ENCODE measurements around the gene MPC2.
"Not testable (repeated sequence)": the region's sequence is repeated elsewhere in the genome, so short reads cannot be mapped to it uniquely, and the experiment has no call there.

Gene MPC2

DNA sequence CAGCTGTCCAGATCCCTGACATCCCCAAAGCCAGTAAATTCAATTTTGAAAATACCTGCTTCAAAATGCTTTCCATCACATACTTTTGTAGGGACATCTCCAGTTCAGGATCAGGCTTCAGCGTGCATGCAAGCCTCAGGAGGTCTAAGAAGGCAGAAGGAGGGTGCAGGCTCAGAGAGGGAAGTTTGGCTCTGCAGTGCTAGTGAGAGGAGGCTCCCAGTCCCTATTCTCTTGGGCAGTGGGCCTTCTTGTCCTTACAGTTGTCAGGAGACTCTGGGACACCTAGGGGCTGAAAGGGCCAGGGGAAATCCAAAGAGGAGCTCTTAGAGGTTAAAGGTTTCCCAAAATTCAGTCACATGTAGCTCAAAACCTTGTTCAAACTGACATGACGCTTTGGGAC lies 43.1 kb downstream of the MPC2 start:
- TF ChIP-seq, protein P1, sequence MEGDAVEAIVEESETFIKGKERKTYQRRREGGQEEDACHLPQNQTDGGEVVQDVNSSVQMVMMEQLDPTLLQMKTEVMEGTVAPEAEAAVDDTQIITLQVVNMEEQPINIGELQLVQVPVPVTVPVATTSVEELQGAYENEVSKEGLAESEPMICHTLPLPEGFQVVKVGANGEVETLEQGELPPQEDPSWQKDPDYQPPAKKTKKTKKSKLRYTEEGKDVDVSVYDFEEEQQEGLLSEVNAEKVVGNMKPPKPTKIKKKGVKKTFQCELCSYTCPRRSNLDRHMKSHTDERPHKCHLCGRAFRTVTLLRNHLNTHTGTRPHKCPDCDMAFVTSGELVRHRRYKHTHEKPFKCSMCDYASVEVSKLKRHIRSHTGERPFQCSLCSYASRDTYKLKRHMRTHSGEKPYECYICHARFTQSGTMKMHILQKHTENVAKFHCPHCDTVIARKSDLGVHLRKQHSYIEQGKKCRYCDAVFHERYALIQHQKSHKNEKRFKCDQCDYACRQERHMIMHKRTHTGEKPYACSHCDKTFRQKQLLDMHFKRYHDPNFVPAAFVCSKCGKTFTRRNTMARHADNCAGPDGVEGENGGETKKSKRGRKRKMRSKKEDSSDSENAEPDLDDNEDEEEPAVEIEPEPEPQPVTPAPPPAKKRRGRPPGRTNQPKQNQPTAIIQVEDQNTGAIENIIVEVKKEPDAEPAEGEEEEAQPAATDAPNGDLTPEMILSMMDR (conservative IDR thresholded peaks at IDR 0.05; ENCODE audit: low read depth, low read length), result no peak

DNA sequence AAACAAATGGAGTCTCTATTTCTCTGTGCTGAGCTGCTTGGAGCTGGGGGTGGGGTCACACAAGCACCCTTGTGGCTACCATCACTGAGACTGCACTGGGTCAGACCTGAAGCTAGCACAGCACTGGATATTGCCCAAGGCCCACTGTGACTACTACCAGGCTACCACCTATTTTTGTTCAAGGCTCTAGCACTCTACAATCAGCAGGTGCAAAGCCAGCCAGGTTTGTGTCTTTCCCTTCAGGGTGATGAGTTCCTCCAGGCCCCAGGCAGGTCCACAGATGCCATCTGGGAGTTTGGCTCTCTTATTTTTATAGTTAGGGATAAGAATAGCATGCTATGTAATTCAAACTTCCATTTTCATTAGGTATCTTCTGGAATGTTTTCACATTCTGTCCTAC lies 46.5 kb downstream of the MPC2 start:
- DNase-seq (ENCODE audit: low read depth), result no peak
- TF ChIP-seq, protein P1 (conservative IDR thresholded peaks at IDR 0.05; ENCODE audit: low read depth, low read length), result no peak
- no peak overlapping the region for H3K4me3 ChIP-seq (ENCODE audit: low read depth, low read length)

More for the DNA sequence above, 43.1 kb downstream of the MPC2 start:
- no peak for DNase-seq (ENCODE audit: low read depth)
- H3K4me3 ChIP-seq (ENCODE audit: low read depth, low read length), result no peak overlapping the region

DNA sequence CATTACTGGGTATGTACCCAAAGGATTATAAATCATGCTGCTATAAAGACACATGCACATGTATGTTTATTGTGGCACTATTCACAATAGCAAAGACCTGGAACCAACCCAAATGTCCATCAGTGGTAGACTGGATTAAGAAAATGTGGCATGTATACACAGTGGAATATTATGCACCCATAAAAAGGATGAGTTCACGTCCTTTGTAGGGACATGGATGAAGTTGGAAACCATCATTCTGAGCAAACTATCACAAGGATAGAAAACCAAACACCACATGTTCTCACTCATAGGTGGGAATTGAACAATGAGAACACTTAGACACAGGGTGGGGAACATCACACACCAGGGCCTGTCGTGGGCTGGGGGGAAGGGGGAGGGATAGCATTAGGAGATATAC lies 49.7 kb downstream of the MPC2 start:
- DNase-seq (ENCODE audit: low read depth); H3K4me3 ChIP-seq (ENCODE audit: low read depth, low read length): not testable (repeated sequence)

DNA sequence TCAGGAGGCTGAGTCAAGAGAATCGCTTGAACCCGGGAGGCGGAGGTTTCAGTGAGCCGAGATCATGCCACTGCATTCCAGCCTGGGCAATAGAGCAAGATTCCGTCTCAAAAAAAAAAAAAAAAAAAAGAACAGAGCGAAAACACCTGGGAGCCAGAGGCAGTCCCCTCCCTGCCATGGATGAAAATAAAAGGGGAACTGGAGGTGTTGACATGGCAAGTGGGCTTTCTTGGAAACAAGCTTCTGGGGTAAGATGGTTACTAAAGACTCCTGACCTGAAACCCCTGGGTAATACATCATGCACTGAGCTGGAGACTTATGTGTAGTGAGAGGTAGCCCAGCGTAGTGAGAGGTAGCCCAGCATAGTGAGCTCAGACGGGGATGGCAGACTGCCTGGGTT lies 54.5 kb downstream of the MPC2 start:
- H3K4me3 ChIP-seq (ENCODE audit: low read depth, low read length), result no peak overlapping the region
- TF ChIP-seq, protein P1 (conservative IDR thresholded peaks at IDR 0.05; ENCODE audit: low read depth, low read length), result no peak
- no peak for DNase-seq (ENCODE audit: low read depth)

DNA sequence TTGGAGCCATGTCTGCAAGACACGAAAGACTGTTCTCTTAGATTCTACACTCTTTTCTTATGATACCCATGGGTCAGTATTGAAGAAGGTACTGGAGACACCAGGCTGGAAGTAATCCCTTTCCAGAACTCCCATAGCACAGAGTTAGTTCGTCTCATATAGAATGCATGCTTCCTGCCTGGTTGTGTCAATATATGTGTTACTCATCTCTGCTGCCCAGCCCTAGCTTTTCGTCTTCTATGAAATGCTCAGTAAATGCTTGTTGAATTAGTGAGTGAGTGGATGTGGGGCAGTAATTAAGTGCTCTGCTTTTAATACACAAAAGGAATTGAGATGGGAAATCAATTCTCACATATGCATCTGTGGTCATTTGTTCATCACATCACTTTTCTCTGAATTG lies 55.1 kb downstream of the MPC2 start:
- TF ChIP-seq, protein P1 (conservative IDR thresholded peaks at IDR 0.05; ENCODE audit: low read depth, low read length), result no peak
- DNase-seq (ENCODE audit: low read depth), result no peak
- H3K4me3 ChIP-seq (ENCODE audit: low read depth, low read length), result no peak overlapping the region

DNA sequence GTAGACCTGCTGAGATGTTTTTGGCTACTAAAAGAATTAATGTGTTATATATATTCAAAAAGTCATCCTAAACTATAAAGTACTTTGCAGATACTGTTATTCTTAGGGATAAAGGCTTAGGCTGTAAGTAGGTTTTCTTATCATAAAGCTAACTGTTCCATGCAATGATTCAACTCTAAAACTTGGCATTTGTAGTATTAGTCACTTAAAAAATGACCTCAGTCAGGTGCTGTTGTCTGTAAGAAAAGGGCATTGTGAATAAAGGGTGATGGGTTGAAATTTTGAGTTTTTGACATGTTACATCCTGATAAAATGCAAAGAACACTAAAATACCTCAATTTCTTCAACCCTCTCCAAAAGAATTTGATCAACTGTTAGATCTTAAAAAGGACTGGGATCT lies 55.8 kb downstream of the MPC2 start:
- no peak overlapping the region for H3K4me3 ChIP-seq (ENCODE audit: low read depth, low read length)
- TF ChIP-seq, protein P1 (conservative IDR thresholded peaks at IDR 0.05; ENCODE audit: low read depth, low read length), result no peak
- DNase-seq (ENCODE audit: low read depth), result peak; percentile 38

DNA sequence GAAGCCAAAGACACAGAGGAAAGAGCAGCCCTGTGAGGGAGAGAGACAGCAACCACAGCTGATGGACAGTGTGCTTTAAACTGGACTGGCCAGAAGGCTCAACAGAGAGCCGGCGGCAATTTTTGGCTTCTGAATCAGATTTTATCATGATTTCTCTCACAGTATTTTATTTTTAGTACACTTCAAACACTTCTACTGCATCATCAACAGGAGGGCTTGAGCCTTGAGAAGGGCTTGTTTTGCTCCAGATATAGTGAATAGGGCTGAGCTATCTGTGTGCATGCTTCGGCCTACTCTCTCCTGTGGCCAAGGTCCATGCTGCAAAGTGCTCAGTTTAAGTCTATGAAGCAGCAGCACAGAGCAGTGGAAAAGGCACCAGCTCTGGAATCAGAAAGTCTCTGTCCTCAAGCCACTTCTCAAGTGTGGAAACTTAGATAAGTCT lies 56.3 kb downstream of the MPC2 start:
- no peak overlapping the region for H3K4me3 ChIP-seq (ENCODE audit: low read depth, low read length)
- TF ChIP-seq, protein P1 (conservative IDR thresholded peaks at IDR 0.05; ENCODE audit: low read depth, low read length), result no peak
- DNase-seq (ENCODE audit: low read depth), result no peak

DNA sequence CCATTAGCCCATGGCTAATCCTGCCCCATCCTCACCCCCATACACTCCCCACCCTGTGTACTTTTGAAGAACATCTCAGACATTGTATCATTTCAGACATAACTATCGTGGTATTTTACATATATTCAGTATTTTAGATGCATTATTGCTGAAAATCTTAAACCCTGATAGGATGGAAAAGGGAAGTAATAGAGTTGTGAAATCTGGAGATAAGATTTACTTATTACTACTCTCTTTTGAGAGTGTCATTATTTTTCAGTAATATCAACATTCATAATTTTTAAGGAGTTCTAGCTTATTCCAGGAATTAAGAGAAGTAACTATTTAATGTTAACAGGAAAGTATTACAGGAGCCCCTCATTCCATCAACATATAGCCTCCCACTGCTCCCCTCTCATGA lies 57.4 kb downstream of the MPC2 start:
- DNase-seq (ENCODE audit: low read depth), result no peak
- H3K4me3 ChIP-seq (ENCODE audit: low read depth, low read length), result no peak overlapping the region
- TF ChIP-seq, protein P1 (conservative IDR thresholded peaks at IDR 0.05; ENCODE audit: low read depth, low read length), result no peak

Data from choroid plexus epithelial cell (primary cell).